HG02759 (cell line): Measurements from ENCODE around the gene RNF8.
"Not testable (repeated sequence)": the region's sequence is repeated elsewhere in the genome, so short reads cannot be mapped to it uniquely, and the experiment has no call there.

Experiments
- ATAC-seq: cut with Tn5 transposase; IDR thresholded peaks from one replicate; pipeline ENCODE4 v1.9.1; 2021; ENCODE audit warnings: mild to moderate bottlenecking, moderate library complexity; ENCODE audit not compliant: unreplicated experiment

The RNF8 gene

GRCh38 chr6:37321101-37321500 is 32.7 kb upstream of the RNF8 start:
- ATAC-seq = no peak

- ATAC-seq = no peak
Observed at GRCh38 chr6:37321516-37322415, 32.0 kb upstream of the RNF8 start.

- ATAC-seq = no peak
Observed at GRCh38 chr6:37323580-37323979, 30.2 kb upstream of the RNF8 start.

- no peak for ATAC-seq
Observed at GRCh38 chr6:37324131-37325033, 29.4 kb upstream of the RNF8 start.

- not testable (repeated sequence) for ATAC-seq
Observed at GRCh38 chr6:37330345-37330744, 23.4 kb upstream of the RNF8 start.

GRCh38 chr6:37331047-37331446 is 22.7 kb upstream of the RNF8 start:
- ATAC-seq = no peak

- ATAC-seq = no peak
Observed at GRCh38 chr6:37332894-37333293, 20.9 kb upstream of the RNF8 start.

- no peak for ATAC-seq
Observed at GRCh38 chr6:37334047-37334446, 19.7 kb upstream of the RNF8 start.

GRCh38 chr6:37338317-37338716 is 15.5 kb upstream of the RNF8 start:
- ATAC-seq = not testable (repeated sequence)

GRCh38 chr6:37338745-37339255 is 15.0 kb upstream of the RNF8 start:
- no peak for ATAC-seq

- no peak for ATAC-seq
Observed at GRCh38 chr6:37339741-37340638, 13.8 kb upstream of the RNF8 start.

- no peak for ATAC-seq
Observed at GRCh38 chr6:37340639-37340943, 13.2 kb upstream of the RNF8 start.

GRCh38 chr6:37343248-37343647 is 10.5 kb upstream of the RNF8 start:
- no peak for ATAC-seq

GRCh38 chr6:37344308-37344707 is 9.5 kb upstream of the RNF8 start:
- no peak for ATAC-seq

GRCh38 chr6:37345804-37346203 is 8.0 kb upstream of the RNF8 start:
- not testable (repeated sequence) for ATAC-seq

- ATAC-seq = no peak
Observed at GRCh38 chr6:37347177-37347576, 6.6 kb upstream of the RNF8 start.

GRCh38 chr6:37347670-37348111 is 6.1 kb upstream of the RNF8 start:
- ATAC-seq = no peak

- no peak for ATAC-seq
Observed at GRCh38 chr6:37351027-37351426, 2.8 kb upstream of the RNF8 start.

GRCh38 chr6:37352384-37352783 is 1.4 kb upstream of the RNF8 start:
- no peak for ATAC-seq

- ATAC-seq = no peak
Observed at GRCh38 chr6:37354526-37355384, 972 bp downstream of the RNF8 start.
